PFSK-1 (cell line): ENCODE data around the gene SEH1L.

Experiments
- FOXP2 ChIP-seq: optimal IDR thresholded peaks from 2 replicates; pipeline ENCODE3; 2011; ENCODE audit warnings: borderline replicate concordance, control low read depth, inconsistent platforms; ENCODE audit not compliant: insufficient read depth; ENCODE audit errors: extremely low read length, extremely low read depth
- POLR2AphosphoS5 ChIP-seq: IDR thresholded peaks from 2 replicates; pipeline ENCODE4 v1.6.1; 2012; ENCODE audit warnings: low read depth, mild to moderate bottlenecking, control low read depth, low read length, moderate library complexity
- REST ChIP-seq, 2 experiments: IDR thresholded peaks; 2 replicates each; pipeline versions ENCODE4 v1.6.1 to v1.8.0; 2011 to 2012; ENCODE audit warnings: low read depth in 2 of 2, low read length in 2 of 2, control low read depth in 1 of 2, inconsistent platforms in 1 of 2, mild to moderate bottlenecking in 1 of 2, moderate library complexity in 1 of 2; ENCODE audit not compliant: insufficient read depth in 1 of 2
- SIN3A ChIP-seq: IDR thresholded peaks from 2 replicates; pipeline ENCODE4 v1.6.1; 2012; ENCODE audit warnings: mild to moderate bottlenecking, low read length, moderate library complexity, borderline replicate concordance; ENCODE audit not compliant: insufficient read depth
- TAF1 ChIP-seq: IDR thresholded peaks from 2 replicates; pipeline ENCODE4 v1.6.1; 2012; ENCODE audit warnings: low read length, control low read depth, borderline replicate concordance; ENCODE audit not compliant: insufficient read depth

Gene SEH1L

DNA sequence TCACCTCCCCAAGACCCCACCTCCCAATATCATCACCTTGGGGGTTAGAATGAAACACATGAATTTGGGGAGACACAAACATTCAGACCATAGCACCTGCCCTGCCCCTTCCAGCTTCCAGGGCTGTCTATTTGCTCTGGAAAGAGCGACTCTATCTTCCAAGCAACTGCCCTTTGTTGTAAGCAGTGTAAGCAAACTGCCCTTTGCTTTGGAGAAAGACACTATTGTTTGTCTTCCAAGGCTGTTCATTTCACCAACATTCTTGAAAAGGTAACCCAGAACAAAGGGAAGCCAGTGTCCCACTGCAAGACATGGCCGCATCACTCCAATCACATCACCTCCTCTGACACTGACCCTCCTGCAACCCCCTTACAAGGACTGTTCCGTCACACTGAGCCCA lies 16.9 kb upstream of the SEH1L start:
- no peak for TF ChIP-seq SIN3A
- TF ChIP-seq REST (IDR thresholded peaks at IDR 0.05; ENCODE audit: insufficient read depth in 1 of 2, low read depth in 2 of 2, low read length in 2 of 2): no peak

- TF ChIP-seq SIN3A: no peak
- TF ChIP-seq POLR2AphosphoS5: no peak
- TF ChIP-seq REST (IDR thresholded peaks at IDR 0.05; ENCODE audit: insufficient read depth in 1 of 2, low read depth in 2 of 2, low read length in 2 of 2): no peak
- TF ChIP-seq FOXP2: no peak
- no peak for TF ChIP-seq TAF1
These were observed 14.5 kb upstream of the SEH1L start for GRCh38 chr18:12933327-12933726.

- TF ChIP-seq SIN3A: no peak
- no peak for TF ChIP-seq FOXP2
- TF ChIP-seq REST (IDR thresholded peaks at IDR 0.05; ENCODE audit: insufficient read depth in 1 of 2, low read depth in 2 of 2, low read length in 2 of 2): no peak
- no peak for TF ChIP-seq POLR2AphosphoS5
- TF ChIP-seq TAF1: no peak
These were observed 13.2 kb upstream of the SEH1L start for GRCh38 chr18:12934454-12935071.

- TF ChIP-seq TAF1 (no peak), REST (IDR thresholded peaks at IDR 0.05; ENCODE audit: insufficient read depth in 1 of 2, low read depth in 2 of 2, low read length in 2 of 2) (no peak), POLR2AphosphoS5 (no peak), FOXP2 (no peak), SIN3A (no peak)
These were observed 8.6 kb upstream of the SEH1L start for GRCh38 chr18:12939162-12939561.

DNA sequence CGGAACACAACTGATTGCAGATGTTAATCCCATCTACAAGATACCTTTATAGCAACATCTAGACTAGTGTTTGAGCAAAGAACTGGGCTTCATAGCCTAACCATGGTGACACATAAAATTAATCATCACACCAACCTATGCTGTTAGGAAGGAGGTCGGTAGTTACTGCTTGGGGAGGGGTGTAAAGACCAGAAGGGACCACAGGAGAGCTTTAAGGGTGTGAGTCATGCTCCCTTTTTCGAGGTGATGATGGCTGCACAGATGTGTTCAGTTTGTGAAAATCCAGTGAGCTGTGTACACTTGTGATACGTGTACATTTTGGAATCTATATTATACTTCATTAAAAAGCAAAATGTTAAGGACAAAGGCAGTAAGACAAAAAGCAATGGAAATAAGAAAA lies 4.6 kb upstream of the SEH1L start:
- no peak for TF ChIP-seq REST (IDR thresholded peaks at IDR 0.05; ENCODE audit: insufficient read depth in 1 of 2, low read depth in 2 of 2, low read length in 2 of 2)
- TF ChIP-seq FOXP2: no peak
- no peak for TF ChIP-seq POLR2AphosphoS5
- TF ChIP-seq TAF1: no peak
- TF ChIP-seq SIN3A: no peak
